ENCODE results near the gene GFI1.

DNA sequence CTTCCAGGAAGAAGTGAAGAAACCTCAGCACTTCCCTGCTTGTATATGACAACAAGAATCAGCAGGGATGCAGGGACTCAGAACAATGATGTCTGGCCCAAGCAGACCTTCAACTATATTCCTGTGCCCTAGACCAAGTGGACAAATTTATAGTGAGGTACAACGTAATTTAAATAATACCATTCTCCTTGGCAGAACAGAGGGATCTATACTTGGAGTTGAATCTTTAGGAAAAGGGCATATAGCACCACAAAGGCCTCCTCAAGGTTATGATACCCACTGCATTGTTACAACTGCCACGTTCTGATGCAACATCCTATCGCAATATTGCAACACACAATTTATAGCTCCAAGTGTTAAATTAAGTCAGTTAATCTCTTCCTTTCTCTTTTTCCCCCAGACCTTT, 29.1 kb upstream of the GFI1 start:
- no peak for TF ChIP-seq YY1 (IDR thresholded peaks at IDR 0.05; ENCODE audit: insufficient read depth, insufficient read length)
- no peak for TF ChIP-seq ZNF274 (IDR thresholded peaks at IDR 0.05; ENCODE audit: low read depth, low read length)
- TF ChIP-seq SUZ12 (IDR thresholded peaks at IDR 0.05; ENCODE audit: extremely low read depth, insufficient read depth, insufficient read length) = no peak
